Transverse colon (tissue), 4 donors: ENCODE data around the gene SERINC3. TPM values are rescaled to one million over a fixed set of nuclear protein-coding genes. Genes with fewer than 3 reads are reported as not detected.

ENCODE experiments used
- DNase-seq: peaks from one replicate; pipeline ENCODE4 v3.0.0-alpha.2; 2019
- H3K27ac ChIP-seq, 4 donors: fragments of 200-600 bp; sonication (generic); 2 replicates each; pipeline ENCODE4 v1.5.1; 2016 to 2018; ENCODE audit warnings: inconsistent platforms in 4 of 4
- H3K27me3 ChIP-seq: fragments of 200-600 bp; sonication (generic); 2 replicates; pipeline ENCODE4 v1.5.1; 2017; ENCODE audit warnings: inconsistent platforms
- H3K36me3 ChIP-seq, 4 donors: fragments of 200-600 bp; sonication (generic); 2 replicates each; pipeline ENCODE4 v1.5.1; 2017 to 2019; ENCODE audit warnings: inconsistent platforms in 4 of 4
- H3K4me1 ChIP-seq, 4 donors: fragments of 200-600 bp; sonication (generic); 2 replicates each; pipeline ENCODE4 v1.5.1; 2017 to 2020; ENCODE audit warnings: inconsistent platforms in 4 of 4
- H3K4me3 ChIP-seq, 4 donors: fragments of 200-600 bp; sonication (generic); 1 replicate in 1 of 4; 2 replicates in 3 of 4; pipeline versions ENCODE4 v1.5.1 to v1.6.1; 2017 to 2019; ENCODE audit warnings: inconsistent platforms in 4 of 4
- H3K9me3 ChIP-seq, 2 donors: fragments of 200-600 bp; sonication (generic); 2 replicates each; pipeline ENCODE4 v1.5.1; 2017 to 2019; ENCODE audit warnings: inconsistent platforms in 2 of 2
- EP300 ChIP-seq: sonication (generic); formaldehyde crosslinking; IDR thresholded peaks from one replicate; pipeline ENCODE4 v1.6.1; 2017; ENCODE audit warnings: antibody characterized with exemption, low read depth
- POLR2A ChIP-seq: fragments of 450-650 bp; IDR thresholded peaks from one replicate; pipeline ENCODE4 v1.6.1; 2016; ENCODE audit warnings: antibody characterized with exemption, mild to moderate bottlenecking, moderate library complexity
- POLR2AphosphoS5 ChIP-seq, 3 donors: sonication (generic); formaldehyde crosslinking; IDR thresholded peaks; one replicate each; pipeline ENCODE4 v1.6.1; 2016; ENCODE audit warnings: antibody characterized with exemption in 3 of 3
- WGBS, 2 donors: methylation state at CpG; one replicate each; pipeline ENCODE4 v1.1.5; 2018; ENCODE audit warnings: low coverage in 1 of 2; 5-methylcytosine and 5-hydroxymethylcytosine counted together
- in situ Hi-C, 4 donors: fragments of 200-750 bp; cut with MboI; loops; one replicate each; pipeline versions ENCODE4 v1.15.0 to v1.15.1; 2017; ENCODE audit warnings: low sequenced_read_pairs in 3 of 4, low pct_ligation_motif_present in 1 of 4, low pct_unique_long_range_greater_than_20kb in 1 of 4
- intact Hi-C: fragments of 100-400 bp; cut with DNase I; formaldehyde crosslinking; loops from one replicate; pipeline ENCODE4 v1.15.1; 2023; ENCODE audit warnings: low total_unique reads
- total RNA-seq, 4 donors: library from RNA; depleted of rRNA; stranded (reverse); fragments of >200 nt; gene quantifications; one replicate each; pipeline ENCODE4 v1.1.0, GENCODE V29; 2016
- TF ChIP-seq, protein P1 (sequence below), 5 experiments: fragments of 200-600 bp in 3 of 5; fragments of 450-650 bp in 2 of 5; sonication (generic) in 3 of 5; IDR thresholded peaks; 1 replicate in 2 of 5; 2 replicates in 3 of 5; pipeline ENCODE4 v1.5.1; 2016 to 2017; ENCODE audit warnings: antibody characterized with exemption in 5 of 5, inconsistent platforms in 3 of 5, mild to moderate bottlenecking in 2 of 5, moderate library complexity in 1 of 5

The SERINC3 gene
- total RNA-seq, 4 donors from 2014 or later, result 19.3 to 85.7 (median 53.1) TPM

- no peak for DNase-seq
- H3K27ac ChIP-seq, result peak overlapping the region in 1 of 4 donors; percentile 16
Observed at GRCh38 chr20:44456611-44457010, 65.3 kb downstream of the SERINC3 start.

GRCh38 chr20:44455126-44455525, 66.7 kb downstream of the SERINC3 start:
- intact Hi-C loops, result no loop called here
- Histone ChIP-seq H3K36me3 (no peaks in the 10 kb centered on the region), H3K4me1 (peaks cover 3 to 18% (median 8%) of the 10 kb centered on the region in 4 donors), H3K27ac (no peak overlapping the region), H3K4me3 (no peak overlapping the region), H3K9me3 (no peaks in the 10 kb centered on the region), H3K27me3 (no peaks in the 10 kb centered on the region)
- DNase-seq, result no peak
- TF ChIP-seq, protein P1, sequence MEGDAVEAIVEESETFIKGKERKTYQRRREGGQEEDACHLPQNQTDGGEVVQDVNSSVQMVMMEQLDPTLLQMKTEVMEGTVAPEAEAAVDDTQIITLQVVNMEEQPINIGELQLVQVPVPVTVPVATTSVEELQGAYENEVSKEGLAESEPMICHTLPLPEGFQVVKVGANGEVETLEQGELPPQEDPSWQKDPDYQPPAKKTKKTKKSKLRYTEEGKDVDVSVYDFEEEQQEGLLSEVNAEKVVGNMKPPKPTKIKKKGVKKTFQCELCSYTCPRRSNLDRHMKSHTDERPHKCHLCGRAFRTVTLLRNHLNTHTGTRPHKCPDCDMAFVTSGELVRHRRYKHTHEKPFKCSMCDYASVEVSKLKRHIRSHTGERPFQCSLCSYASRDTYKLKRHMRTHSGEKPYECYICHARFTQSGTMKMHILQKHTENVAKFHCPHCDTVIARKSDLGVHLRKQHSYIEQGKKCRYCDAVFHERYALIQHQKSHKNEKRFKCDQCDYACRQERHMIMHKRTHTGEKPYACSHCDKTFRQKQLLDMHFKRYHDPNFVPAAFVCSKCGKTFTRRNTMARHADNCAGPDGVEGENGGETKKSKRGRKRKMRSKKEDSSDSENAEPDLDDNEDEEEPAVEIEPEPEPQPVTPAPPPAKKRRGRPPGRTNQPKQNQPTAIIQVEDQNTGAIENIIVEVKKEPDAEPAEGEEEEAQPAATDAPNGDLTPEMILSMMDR (IDR thresholded peaks at IDR 0.05), result no peak
- no peak for TF ChIP-seq POLR2AphosphoS5 (IDR thresholded peaks at IDR 0.05)
- TF ChIP-seq POLR2A, result no peak
- TF ChIP-seq EP300, result no peak
- in situ Hi-C loops, result loop anchor here in 3 of 4 donors (25.0 kb wide), 1 partner anchor 243 kb away; the partner anchor contains the start of gene OSER1 (in 3 of the 3)
- 61 to 70% methylated on average over 3 of the region's 3 CpGs for WGBS, 2 donors

More at GRCh38 chr20:44456611-44457010, 65.3 kb downstream of the SERINC3 start:
- Histone ChIP-seq H3K4me3 (no peak overlapping the region), H3K36me3 (no peaks in the 10 kb centered on the region), H3K4me1 (peaks cover 3 to 32% (median 17%) of the 10 kb centered on the region in 4 donors), H3K9me3 (no peaks in the 10 kb centered on the region), H3K27me3 (no peaks in the 10 kb centered on the region)
- intact Hi-C loops (no loop called here), in situ Hi-C loops (loop anchor here in 3 of 4 donors (25.0 kb wide), 1 partner anchor 244 kb away; the partner anchor contains the start of gene OSER1 (in 3 of the 3))
- TF ChIP-seq POLR2A, result no peak
- no peak for TF ChIP-seq POLR2AphosphoS5 (IDR thresholded peaks at IDR 0.05)
- TF ChIP-seq, protein P1 (IDR thresholded peaks at IDR 0.05), result no peak
- no peak for TF ChIP-seq EP300
- WGBS, 2 donors, result 85% methylated on average over 8 of the region's 8 CpGs; no CpG with 5 or more reads in 1 of the 2 donors

- Histone ChIP-seq H3K27me3 (no peaks in the 10 kb centered on the region), H3K36me3 (no peaks in the 10 kb centered on the region), H3K27ac (no peak overlapping the region), H3K9me3 (no peaks in the 10 kb centered on the region), H3K4me3 (no peak overlapping the region), H3K4me1 (peaks cover 2 to 14% (median 6%) of the 10 kb centered on the region in 4 donors)
- no peak for DNase-seq
- in situ Hi-C loops (loop anchor here in 3 of 4 donors (25.0 kb wide), 1 partner anchor 242 kb away; the partner anchor contains the start of gene OSER1 (in 3 of the 3)), intact Hi-C loops (no loop called here)
- WGBS, 2 donors, result 78 to 87% methylated on average over 5 to 7 of the region's 7 CpGs
- no peak for TF ChIP-seq POLR2AphosphoS5 (IDR thresholded peaks at IDR 0.05)
- TF ChIP-seq POLR2A, result no peak
- no peak for TF ChIP-seq EP300
- TF ChIP-seq, protein P1 (IDR thresholded peaks at IDR 0.05), result no peak
Observed at GRCh38 chr20:44454306-44454963, 67.4 kb downstream of the SERINC3 start.

DNA sequence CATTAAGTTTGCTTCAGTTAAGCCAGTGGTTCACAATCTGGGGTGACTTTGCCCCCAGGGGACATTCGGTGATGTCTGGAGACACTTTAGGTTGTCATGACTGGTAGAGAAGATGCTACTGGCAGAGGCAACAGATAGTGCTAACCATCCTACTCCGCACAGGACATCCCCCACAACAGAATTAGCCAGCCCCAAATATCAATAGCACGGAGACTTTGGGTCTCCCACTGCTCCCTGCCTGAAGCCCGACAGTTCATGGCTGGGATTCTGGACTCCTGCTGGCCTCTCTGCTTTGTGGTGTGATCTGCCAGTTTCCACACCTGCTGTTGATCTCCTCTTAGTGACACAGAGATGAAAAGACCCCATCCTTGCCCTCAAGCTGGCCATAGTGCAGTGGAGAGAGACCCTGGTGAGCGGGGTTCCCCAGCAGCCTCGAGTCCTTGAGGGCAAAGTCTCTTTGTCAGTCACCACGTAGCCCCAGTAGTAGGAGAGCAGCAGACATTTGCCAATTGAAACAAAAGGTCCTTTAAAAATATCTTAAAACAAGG, 70.9 kb downstream of the SERINC3 start:
- Histone ChIP-seq H3K9me3 (no peaks in the 10 kb centered on the region), H3K4me1 (peaks cover 0 to 17% (median 4%) of the 10 kb centered on the region in 4 donors), H3K4me3 (no peak overlapping the region), H3K27me3 (no peaks in the 10 kb centered on the region), H3K36me3 (no peaks in the 10 kb centered on the region), H3K27ac (no peak overlapping the region)
- intact Hi-C loops, result no loop called here
- TF ChIP-seq POLR2AphosphoS5 (IDR thresholded peaks at IDR 0.05) (no peak), EP300 (no peak)
- TF ChIP-seq, protein P1 (IDR thresholded peaks at IDR 0.05), result no peak
- in situ Hi-C loops, result loop anchor here in 3 of 4 donors (25.0 kb wide), 1 partner anchor 239 kb away; the partner anchor contains the start of gene OSER1 (in 3 of the 3)
- no peak for DNase-seq
- WGBS, 2 donors, result 60 to 73% methylated on average over 2 to 7 of the region's 7 CpGs
